HepG2 (cell line): ENCODE measurements around the gene APBB2.

ENCODE experiments used
- EZH2 ChIP-seq: conservative IDR thresholded peaks from 2 replicates; pipeline ENCODE4 v1.6.1; 2012; ENCODE audit warnings: mild to moderate bottlenecking, low read depth, low read length, moderate library complexity
- HMG20A ChIP-seq: IDR thresholded peaks from 2 replicates; pipeline ENCODE4 v1.6.1; 2016; ENCODE audit warnings: borderline replicate concordance
- MED1 ChIP-seq: sonication (generic); formaldehyde crosslinking; IDR thresholded peaks from 2 replicates; pipeline ENCODE4 v1.4.0; 2020; ENCODE audit warnings: missing genetic modification reagents
- NFYB ChIP-seq: sonication (generic); formaldehyde crosslinking; IDR thresholded peaks from 2 replicates; pipeline ENCODE4 v1.4.0; 2020; ENCODE audit warnings: missing genetic modification reagents
- POLR2A ChIP-seq, 2 experiments: IDR thresholded peaks; 2 replicates each; pipeline ENCODE4 v1.6.1; 2011; ENCODE audit warnings: low read depth in 2 of 2, low read length in 2 of 2, mild to moderate bottlenecking in 1 of 2, moderate library complexity in 1 of 2; ENCODE audit not compliant: insufficient read depth in 1 of 2
- TF ChIP-seq, protein P1 (sequence below): sonication (generic); formaldehyde crosslinking; IDR thresholded peaks from 2 replicates; pipeline ENCODE4 v1.5.0; 2020; ENCODE audit warnings: mild to moderate bottlenecking, missing genetic modification reagents, moderate library complexity

DNA sequence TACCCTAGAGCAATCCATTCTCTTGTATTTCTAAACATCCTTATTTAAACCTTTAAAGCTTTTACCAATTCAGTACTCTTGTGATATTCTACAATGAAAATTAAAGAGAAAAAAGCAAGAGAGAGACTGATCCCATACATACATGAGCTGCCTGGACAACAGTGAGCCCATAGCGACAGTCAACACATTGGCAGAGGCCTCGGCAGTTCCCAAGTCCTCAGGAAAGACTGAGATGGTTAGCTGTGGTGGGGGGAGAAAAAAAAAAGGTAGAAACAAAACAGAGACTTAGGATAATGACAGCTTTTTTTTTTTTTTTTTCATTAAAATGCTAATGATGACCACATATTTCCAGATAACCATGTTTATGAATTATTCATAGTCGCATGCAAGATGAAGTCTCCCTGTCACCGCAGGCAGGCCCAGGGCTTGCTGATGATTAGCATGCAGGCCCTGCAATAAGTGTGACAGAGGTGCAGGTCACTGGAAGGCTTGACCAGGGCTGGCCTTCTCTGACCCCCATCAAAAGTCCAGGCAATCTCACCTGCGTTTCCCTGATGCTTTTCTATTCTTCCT, 148.8 kb downstream of the APBB2 start:
- TF ChIP-seq NFYB (CRISPR knock-in tag): no peak
- TF ChIP-seq, protein P1, sequence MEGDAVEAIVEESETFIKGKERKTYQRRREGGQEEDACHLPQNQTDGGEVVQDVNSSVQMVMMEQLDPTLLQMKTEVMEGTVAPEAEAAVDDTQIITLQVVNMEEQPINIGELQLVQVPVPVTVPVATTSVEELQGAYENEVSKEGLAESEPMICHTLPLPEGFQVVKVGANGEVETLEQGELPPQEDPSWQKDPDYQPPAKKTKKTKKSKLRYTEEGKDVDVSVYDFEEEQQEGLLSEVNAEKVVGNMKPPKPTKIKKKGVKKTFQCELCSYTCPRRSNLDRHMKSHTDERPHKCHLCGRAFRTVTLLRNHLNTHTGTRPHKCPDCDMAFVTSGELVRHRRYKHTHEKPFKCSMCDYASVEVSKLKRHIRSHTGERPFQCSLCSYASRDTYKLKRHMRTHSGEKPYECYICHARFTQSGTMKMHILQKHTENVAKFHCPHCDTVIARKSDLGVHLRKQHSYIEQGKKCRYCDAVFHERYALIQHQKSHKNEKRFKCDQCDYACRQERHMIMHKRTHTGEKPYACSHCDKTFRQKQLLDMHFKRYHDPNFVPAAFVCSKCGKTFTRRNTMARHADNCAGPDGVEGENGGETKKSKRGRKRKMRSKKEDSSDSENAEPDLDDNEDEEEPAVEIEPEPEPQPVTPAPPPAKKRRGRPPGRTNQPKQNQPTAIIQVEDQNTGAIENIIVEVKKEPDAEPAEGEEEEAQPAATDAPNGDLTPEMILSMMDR: no peak
- no peak for TF ChIP-seq MED1 (CRISPR knock-in tag)
- TF ChIP-seq EZH2: no peak
- TF ChIP-seq HMG20A (CRISPR knock-in tag): no peak
- TF ChIP-seq POLR2A (IDR thresholded peaks at IDR 0.05; ENCODE audit: insufficient read depth in 1 of 2, low read depth in 2 of 2, low read length in 2 of 2): no peak
